Pericardium fibroblast (primary cell): ENCODE measurements around the gene PTTG1IP2. TPM values are rescaled to one million over a fixed set of nuclear protein-coding genes. Genes with fewer than 3 reads are reported as not detected.

Experiments
- total RNA-seq: library from RNA; depleted of rRNA; stranded (reverse); fragments of >200 nt; gene quantifications from 2 replicates; pipeline ENCODE4 v1.2.3, GENCODE V29; 2015

Gene PTTG1IP2
- not detected in 2 replicates for total RNA-seq

GRCh38 chr7:90469554-90469953 lies at the start of gene PTTG1IP2:
Gene PTTG1IP2, plus strand, starts transcription at chr7:90469639. Its CDS starts 148 bp downstream, at chr7:90469787.

Other genes starting within 250 kb of the PTTG1IP2 start
- gene CFAP69, start 224.5 kb upstream of the PTTG1IP2 start, total RNA-seq = 0.17 and 2.1 TPM in 2 replicates
- not detected in 2 replicates for gene FAM237B, start 148.3 kb upstream of the PTTG1IP2 start, total RNA-seq
- 4.3 and 8.3 TPM in 2 replicates for gene GTPBP10, start 122.9 kb upstream of the PTTG1IP2 start, total RNA-seq
- gene CLDN12, start 66.2 kb upstream of the PTTG1IP2 start, total RNA-seq = 9.1 and 17.4 TPM in 2 replicates
- 20.2 and 26.5 TPM in 2 replicates for gene CDK14, start 126.7 kb downstream of the PTTG1IP2 start, total RNA-seq